Myocyte (in vitro differentiated cells): ENCODE measurements around the gene SEC16B. TPM values are rescaled to one million over a fixed set of nuclear protein-coding genes. Genes with fewer than 3 reads are reported as not detected.
A peak's percentile ranks its signal among the peaks of the same experiment; 100 is the strongest.

Experiments
- DNase-seq: peaks from one replicate; pipeline ENCODE4 v3.0.0-alpha.2; 2012; ENCODE audit warnings: low read depth
- total RNA-seq: library from RNA; depleted of rRNA; stranded (reverse); fragments of >200 nt; gene quantifications from 2 replicates; pipeline ENCODE4 v1.2.3, GENCODE V29; 2014

SEC16B gene
- total RNA-seq, 1 donor from 2014 or later, result 3.3 TPM

- DNase-seq, result no peak
Measured at GRCh38 chr1:177944016-177944949, 25.6 kb downstream of the SEC16B start.

GRCh38 chr1:177941976-177942375 is 27.9 kb downstream of the SEC16B start:
- no peak for DNase-seq

DNA sequence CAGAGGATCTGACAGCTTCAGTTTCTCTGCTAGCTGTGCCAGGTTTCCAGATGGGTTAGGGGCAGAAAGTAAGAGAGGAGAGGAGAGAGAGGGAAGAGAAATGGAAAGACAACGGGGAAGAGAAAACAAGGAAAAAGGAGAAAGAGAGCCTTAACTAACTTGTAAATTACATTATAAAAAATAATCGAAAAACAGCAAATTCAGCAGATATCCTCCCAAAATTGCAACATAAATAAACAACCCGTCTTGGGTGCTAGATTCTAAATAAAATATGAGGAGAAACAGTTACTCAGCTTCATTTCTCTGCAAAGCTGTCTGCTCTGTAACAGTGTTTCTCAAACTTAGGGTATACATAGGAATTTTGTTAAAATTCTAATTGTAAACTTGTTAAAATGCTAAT is 29.2 kb downstream of the SEC16B start:
- no peak for DNase-seq

DNA sequence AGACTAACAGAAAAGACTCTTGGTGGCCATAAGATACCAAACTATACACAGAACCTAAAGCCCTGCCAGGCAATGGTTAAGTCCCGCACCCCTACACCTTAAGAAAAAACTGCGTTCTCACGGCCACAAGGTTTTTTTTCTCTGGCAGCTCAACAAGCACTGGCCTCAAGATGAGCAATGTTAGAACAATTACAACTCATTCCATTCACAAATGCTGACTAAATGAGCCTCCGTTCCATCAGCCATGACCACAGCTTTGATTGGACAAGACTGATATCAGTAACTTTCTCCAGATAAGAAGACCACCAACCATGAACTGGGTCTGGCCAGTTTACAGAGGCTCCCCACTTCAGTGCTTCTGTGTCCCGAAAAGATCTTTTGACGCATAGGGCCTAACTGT is 31.9 kb downstream of the SEC16B start:
- DNase-seq, result peak; percentile 38

DNA sequence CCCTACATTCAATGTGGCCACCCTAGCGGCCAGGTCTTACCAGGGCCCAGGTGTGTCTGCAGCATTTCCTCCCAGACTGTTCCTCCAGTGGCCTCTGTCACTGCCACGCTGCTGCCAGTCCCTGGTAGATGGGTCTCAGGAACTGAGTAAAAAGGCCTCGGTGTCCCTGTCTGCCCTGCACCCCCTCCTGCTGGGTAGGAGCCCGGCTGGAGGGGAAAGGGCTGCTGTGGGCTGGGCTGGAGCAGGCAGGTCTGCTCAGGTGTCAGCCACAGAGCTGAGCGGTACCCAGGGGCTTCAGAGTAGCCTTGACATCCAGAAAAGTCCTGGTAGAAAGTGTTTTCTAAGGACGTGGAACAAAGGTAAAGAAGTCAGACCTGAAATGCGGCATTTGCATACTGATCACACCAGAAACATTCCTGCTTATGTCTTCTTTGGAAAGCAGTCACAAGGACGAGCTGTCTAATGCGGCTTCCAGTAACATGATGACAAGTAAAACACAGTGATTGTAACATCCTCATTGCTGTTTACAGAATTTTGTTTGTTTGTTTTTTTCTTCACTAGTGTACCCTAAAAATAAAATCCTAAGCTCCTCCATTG is 32.6 kb downstream of the SEC16B start:
- no peak for DNase-seq

GRCh38 chr1:177935638-177936415 is 34.0 kb downstream of the SEC16B start:
- DNase-seq, result no peak

- DNase-seq, result no peak
Measured at GRCh38 chr1:177934927-177935326, 34.9 kb downstream of the SEC16B start.

GRCh38 chr1:177934461-177934860 is 35.4 kb downstream of the SEC16B start:
- no peak for DNase-seq

DNA sequence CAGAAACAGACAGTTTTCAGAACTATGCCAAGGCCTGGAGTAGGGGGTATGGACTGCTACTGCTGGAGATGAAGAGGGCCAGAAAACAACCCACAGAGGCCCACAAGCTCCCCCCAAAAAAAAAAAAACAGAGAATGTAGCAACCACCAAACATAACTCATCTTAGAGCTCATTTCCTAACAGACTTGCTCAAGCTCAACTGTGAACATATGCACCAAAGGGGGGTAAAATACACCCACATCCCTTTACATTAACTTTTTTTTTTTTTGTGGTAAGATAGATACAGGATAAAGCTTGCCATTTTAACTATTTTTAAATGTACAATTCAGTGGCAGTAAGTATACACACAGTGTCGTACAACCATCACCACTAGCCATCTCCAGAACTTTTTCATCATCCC is 36.0 kb downstream of the SEC16B start:
- no peak for DNase-seq

- peak; percentile 42 for DNase-seq
Measured at GRCh38 chr1:177932123-177932522, 37.7 kb downstream of the SEC16B start.

- DNase-seq, result no peak
Measured at GRCh38 chr1:177928952-177929351, 40.9 kb downstream of the SEC16B start.

DNA sequence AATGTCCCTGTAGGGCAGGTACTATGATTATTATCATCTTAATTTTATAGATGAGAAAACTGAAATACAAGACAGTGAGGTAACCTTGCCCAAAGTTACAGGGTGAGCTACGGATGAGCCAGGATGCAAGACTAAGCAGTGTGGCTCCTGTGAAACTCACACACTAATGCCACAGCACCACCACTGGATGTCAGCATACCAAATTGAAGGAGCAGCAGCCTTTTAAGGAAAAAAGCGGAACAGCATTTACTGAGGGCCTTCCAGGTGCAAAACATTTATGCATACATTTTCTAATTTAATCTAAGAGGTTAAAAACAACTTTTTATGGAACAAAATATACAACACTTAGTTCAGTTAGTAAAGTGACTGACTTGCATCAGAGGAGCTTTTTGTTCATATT is 41.7 kb downstream of the SEC16B start:
- DNase-seq, result peak; percentile 61

GRCh38 chr1:177927021-177927596 is 42.7 kb downstream of the SEC16B start:
- DNase-seq, result peak; percentile 94

DNA sequence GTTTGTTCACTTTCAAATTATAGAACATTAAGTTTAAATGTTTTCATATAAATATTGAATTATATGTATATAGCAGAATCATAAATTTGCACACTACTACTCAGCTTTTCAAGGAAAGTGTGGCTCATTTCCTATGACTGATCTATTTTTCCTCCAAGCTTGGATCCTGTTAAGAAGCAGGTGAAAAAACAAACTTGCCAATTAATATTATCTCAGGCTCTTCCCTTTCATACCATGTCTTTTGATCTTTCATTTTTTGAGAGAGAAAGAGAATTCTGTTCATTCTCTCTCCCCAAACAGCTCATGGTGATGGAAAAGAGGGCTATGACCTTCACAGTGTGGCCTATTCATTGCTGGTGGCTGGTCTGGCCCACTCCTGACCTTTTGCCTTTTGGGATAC is 43.7 kb downstream of the SEC16B start:
- no peak for DNase-seq

DNA sequence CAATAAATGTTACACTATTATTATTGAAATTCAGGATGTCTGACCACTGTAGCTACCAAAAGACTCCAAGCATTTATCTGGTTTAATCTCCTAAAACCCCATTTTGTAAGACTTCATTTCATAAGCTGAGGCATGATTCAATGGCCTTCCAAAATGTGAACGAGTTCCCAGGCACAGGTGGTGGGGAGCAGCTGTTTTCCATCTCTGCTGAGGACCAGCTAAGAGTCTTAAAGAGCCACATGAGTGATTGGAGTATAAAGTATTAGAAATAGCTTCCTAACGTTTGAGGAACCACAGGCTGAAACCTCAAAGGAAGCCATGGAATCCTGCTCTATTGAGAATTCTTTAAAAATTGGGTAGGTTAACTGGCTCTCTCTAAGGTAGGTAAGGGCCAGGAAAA is 44.9 kb downstream of the SEC16B start:
- DNase-seq, result peak; percentile 92

DNA sequence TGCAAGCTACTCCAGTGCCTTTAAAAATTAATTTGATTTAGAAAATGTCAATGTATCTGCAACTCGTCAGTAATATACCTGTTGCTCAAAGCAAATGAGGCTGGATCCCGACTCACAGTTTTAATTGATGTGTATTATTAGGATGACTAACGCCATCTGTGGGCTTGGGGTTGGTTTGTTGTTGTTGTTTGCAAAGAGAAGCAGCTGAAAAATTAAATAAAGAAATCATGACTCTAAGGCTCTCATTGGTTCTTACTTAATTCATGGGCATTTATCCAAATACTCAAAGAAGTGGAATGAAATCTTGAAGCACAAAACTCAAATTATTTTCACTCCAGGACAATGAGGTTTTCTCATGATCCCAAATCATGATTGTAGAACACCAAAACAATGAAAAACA is 46.4 kb downstream of the SEC16B start:
- peak; percentile 83 for DNase-seq

GRCh38 chr1:177922209-177922608 is 47.6 kb downstream of the SEC16B start:
- no peak for DNase-seq

DNA sequence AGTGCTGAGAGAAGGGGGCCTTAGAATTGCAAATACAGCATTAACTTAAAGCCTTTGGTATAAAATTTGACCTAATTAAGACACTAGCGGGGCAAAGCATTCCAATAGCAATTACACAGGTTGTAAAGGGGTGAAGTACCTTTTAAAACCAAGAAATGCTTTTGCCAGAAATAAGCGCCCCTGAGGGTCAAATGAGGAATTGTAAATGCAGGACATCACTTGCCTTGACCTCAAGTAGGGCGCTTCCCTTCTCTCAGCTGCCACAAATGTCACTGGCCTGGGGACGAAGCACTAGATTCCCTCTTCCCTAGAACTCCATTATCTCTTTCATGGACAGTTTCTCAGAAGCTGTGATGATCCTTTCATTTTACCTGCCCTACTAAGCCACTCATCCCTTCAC is 48.3 kb downstream of the SEC16B start:
- DNase-seq, result no peak

DNA sequence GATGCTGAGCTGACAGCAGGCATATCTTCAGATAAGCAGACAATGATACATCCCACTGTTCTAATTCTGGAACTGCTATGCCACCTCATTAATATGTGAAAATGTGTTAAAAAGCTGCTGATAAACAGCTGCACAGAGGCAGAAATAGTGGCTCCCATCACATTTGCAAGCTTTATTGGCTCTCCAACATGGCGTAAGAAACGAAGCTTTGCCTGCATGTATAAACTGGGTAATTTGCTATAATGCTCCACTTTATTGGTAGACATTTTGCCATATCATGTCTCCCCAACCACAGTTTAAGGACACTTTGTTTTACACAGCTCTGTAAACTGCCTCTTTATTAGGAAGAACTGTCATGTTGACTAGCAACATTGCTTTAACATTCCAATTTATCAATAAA is 49.8 kb downstream of the SEC16B start:
- peak; percentile 26 for DNase-seq

GRCh38 chr1:177915641-177916040 is 54.2 kb downstream of the SEC16B start:
- DNase-seq, result no peak

DNA sequence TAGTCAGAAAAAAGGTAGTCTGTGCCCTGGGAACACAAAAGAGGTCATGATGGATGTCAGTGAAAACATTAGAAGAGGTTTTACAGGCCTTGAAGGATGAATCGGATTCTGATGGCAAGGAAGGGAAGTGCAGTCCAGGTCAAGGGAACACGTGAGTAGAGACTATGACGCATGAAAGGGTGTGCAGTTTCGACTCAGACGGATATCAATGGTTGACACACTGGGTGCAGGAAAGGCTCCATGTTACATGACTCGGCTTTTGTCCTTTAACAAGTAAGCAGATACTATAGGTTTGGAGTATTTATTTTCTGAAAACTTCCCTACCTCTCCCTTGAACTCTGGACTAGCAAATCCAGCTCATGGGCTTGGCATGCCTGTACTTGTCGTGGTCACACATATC is 55.3 kb downstream of the SEC16B start:
- DNase-seq, result no peak
